ENCODE results near the gene PRICKLE2.

DNA sequence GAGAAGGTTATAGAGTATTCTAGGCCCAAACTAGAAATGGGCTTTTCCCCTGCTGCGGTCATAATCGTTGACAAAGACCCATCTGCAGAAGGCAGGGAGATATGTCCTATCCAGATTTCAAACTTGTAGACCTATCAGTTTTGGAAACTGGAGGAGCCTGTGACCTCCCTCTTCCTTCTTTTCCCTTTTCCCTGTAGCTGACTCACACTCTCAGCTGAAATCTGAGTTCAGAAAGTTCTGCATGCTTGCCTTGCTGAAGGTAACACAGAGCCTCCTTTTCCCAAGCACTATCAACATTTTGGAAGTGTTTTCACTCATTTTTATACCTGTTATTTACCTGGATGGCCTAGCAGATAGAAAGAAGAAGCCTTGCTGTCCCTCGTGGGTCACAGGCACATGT is 142.9 kb downstream of the PRICKLE2 start:
- TF ChIP-seq, protein P1, sequence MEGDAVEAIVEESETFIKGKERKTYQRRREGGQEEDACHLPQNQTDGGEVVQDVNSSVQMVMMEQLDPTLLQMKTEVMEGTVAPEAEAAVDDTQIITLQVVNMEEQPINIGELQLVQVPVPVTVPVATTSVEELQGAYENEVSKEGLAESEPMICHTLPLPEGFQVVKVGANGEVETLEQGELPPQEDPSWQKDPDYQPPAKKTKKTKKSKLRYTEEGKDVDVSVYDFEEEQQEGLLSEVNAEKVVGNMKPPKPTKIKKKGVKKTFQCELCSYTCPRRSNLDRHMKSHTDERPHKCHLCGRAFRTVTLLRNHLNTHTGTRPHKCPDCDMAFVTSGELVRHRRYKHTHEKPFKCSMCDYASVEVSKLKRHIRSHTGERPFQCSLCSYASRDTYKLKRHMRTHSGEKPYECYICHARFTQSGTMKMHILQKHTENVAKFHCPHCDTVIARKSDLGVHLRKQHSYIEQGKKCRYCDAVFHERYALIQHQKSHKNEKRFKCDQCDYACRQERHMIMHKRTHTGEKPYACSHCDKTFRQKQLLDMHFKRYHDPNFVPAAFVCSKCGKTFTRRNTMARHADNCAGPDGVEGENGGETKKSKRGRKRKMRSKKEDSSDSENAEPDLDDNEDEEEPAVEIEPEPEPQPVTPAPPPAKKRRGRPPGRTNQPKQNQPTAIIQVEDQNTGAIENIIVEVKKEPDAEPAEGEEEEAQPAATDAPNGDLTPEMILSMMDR (IDR thresholded peaks at IDR 0.05; ENCODE audit: low read depth, low read length, missing input control): no peak
- TF ChIP-seq GABPA (IDR thresholded peaks at IDR 0.05 in 1 of 2, conservative IDR thresholded peaks at IDR 0.05 in 1 of 2): no peak
- no peak for TF ChIP-seq SP1 (IDR thresholded peaks at IDR 0.05)
- TF ChIP-seq JUND (IDR thresholded peaks at IDR 0.05): no peak
- TF ChIP-seq, protein P2, sequence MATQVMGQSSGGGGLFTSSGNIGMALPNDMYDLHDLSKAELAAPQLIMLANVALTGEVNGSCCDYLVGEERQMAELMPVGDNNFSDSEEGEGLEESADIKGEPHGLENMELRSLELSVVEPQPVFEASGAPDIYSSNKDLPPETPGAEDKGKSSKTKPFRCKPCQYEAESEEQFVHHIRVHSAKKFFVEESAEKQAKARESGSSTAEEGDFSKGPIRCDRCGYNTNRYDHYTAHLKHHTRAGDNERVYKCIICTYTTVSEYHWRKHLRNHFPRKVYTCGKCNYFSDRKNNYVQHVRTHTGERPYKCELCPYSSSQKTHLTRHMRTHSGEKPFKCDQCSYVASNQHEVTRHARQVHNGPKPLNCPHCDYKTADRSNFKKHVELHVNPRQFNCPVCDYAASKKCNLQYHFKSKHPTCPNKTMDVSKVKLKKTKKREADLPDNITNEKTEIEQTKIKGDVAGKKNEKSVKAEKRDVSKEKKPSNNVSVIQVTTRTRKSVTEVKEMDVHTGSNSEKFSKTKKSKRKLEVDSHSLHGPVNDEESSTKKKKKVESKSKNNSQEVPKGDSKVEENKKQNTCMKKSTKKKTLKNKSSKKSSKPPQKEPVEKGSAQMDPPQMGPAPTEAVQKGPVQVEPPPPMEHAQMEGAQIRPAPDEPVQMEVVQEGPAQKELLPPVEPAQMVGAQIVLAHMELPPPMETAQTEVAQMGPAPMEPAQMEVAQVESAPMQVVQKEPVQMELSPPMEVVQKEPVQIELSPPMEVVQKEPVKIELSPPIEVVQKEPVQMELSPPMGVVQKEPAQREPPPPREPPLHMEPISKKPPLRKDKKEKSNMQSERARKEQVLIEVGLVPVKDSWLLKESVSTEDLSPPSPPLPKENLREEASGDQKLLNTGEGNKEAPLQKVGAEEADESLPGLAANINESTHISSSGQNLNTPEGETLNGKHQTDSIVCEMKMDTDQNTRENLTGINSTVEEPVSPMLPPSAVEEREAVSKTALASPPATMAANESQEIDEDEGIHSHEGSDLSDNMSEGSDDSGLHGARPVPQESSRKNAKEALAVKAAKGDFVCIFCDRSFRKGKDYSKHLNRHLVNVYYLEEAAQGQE (IDR thresholded peaks at IDR 0.05): no peak
- TF ChIP-seq, protein P3, sequence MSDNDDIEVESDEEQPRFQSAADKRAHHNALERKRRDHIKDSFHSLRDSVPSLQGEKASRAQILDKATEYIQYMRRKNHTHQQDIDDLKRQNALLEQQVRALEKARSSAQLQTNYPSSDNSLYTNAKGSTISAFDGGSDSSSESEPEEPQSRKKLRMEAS (IDR thresholded peaks at IDR 0.05): no peak
- TF ChIP-seq FOXA1 (IDR thresholded peaks at IDR 0.05): no peak
- TF ChIP-seq YY1 (IDR thresholded peaks at IDR 0.05): no peak

All from liver (tissue), 3 donors.